ENCODE measurements around the gene TUBAL3. TPM values are rescaled to one million over a fixed set of nuclear protein-coding genes. Genes with fewer than 3 reads are reported as not detected.

The TUBAL3 gene
- total RNA-seq, 1 experiment from 2014 or later = not detected

- Histone ChIP-seq H3K4me2 (ENCODE audit: insufficient read depth, insufficient read length, low read length) (peak overlapping the region; percentile 44), H2AFZ (ENCODE audit: low read length) (no peak overlapping the region), H3K9me3 (ENCODE audit: control insufficient read depth, low read depth, low read length) (no peaks in the 10 kb centered on the region), H4K20me1 (ENCODE audit: control insufficient read depth, insufficient read depth, insufficient read length) (no peaks in the 10 kb centered on the region), H3K79me2 (ENCODE audit: insufficient read depth, low read length) (peaks cover 14% of the 10 kb centered on the region; the same call in 1 of the 2 replicates), H3K9ac (ENCODE audit: extremely low read depth, insufficient read length, low read length) (peak overlapping the region; percentile 75), H2BK12ac (ENCODE audit: insufficient read length, low read depth, low read length) (no peak overlapping the region), H3K14ac (ENCODE audit: insufficient read depth, low read length) (no peak overlapping the region), H3K27ac (ENCODE audit: insufficient read length, low read depth, low read length) (no peak overlapping the region), H2BK15ac (ENCODE audit: low read depth, low read length) (no peak overlapping the region), H3K4me1 (ENCODE audit: insufficient read depth, low read length) (no peaks in the 10 kb centered on the region; the same call in 1 of the 2 replicates), H3T11ph (ENCODE audit: low read length) (no peak overlapping the region), H2BK5ac (ENCODE audit: insufficient read length, low read length) (no peak overlapping the region), H3K79me1 (ENCODE audit: insufficient read depth, low read depth, low read length, poor library complexity, severe bottlenecking) (no peaks in the 10 kb centered on the region), H4K5ac (ENCODE audit: insufficient read length, low read depth, low read length) (no peak overlapping the region), H3K23ac (ENCODE audit: insufficient read length, low read depth, low read length) (no peak overlapping the region), H2BK120ac (ENCODE audit: low read depth, low read length, poor library complexity, severe bottlenecking) (no peak overlapping the region), H3K18ac (ENCODE audit: insufficient read length, low read depth, low read length) (no peak overlapping the region), H2BK20ac (ENCODE audit: low read depth, low read length, poor library complexity, severe bottlenecking) (no peak overlapping the region), H3K23me2 (ENCODE audit: insufficient read length, low read depth, low read length, poor library complexity, severe bottlenecking) (no peaks in the 10 kb centered on the region), H4K91ac (ENCODE audit: insufficient read length, low read depth, low read length) (no peak overlapping the region), H3K4ac (ENCODE audit: low read depth, low read length) (no peak overlapping the region), H3K56ac (ENCODE audit: insufficient read length, low read depth, low read length) (no peak overlapping the region), H3K27me3 (ENCODE audit: insufficient read depth, low read length) (no peaks in the 10 kb centered on the region), H2AK5ac (ENCODE audit: insufficient read length, low read length) (no peak overlapping the region), H4K8ac (replicated peaks; ENCODE audit: insufficient read length, low read depth, low read length) (no peak overlapping the region)
- no peak for TF ChIP-seq CTCF (conservative IDR thresholded peaks at IDR 0.05)
- Mint-ChIP-seq H3K9me3 (no peaks in the 10 kb centered on the region), H3K4me1 (peaks cover 29% of the 10 kb centered on the region in 2 experiments), H3K27ac (peak overlapping the region; percentile 61 to 93 (median 71); a peak in 6 of 7 replicates), H3K36me3 (ENCODE audit: insufficient read depth in 1 of 3, low read depth in 3 of 3) (peaks cover under 1 to 4% (median 1%) of the 10 kb centered on the region in 3 experiments; a peak in 5 of 7 replicates), H3K4me3 (peak overlapping the region; percentile 63 to 90), H3K27me3 (ENCODE audit: low read depth) (no peaks in the 10 kb centered on the region)
- WGBS (ENCODE audit: extremely low coverage, insufficient read length, low lambda C conversion rate) = no CpG with 5 or more reads among the region's 23 CpGs
- DNase-seq = peak; percentile 97
Measured at GRCh38 chr10:5446390-5446926, 41.8 kb upstream of the TUBAL3 start.
